Measurements from ENCODE around the gene WFS1.

DNA sequence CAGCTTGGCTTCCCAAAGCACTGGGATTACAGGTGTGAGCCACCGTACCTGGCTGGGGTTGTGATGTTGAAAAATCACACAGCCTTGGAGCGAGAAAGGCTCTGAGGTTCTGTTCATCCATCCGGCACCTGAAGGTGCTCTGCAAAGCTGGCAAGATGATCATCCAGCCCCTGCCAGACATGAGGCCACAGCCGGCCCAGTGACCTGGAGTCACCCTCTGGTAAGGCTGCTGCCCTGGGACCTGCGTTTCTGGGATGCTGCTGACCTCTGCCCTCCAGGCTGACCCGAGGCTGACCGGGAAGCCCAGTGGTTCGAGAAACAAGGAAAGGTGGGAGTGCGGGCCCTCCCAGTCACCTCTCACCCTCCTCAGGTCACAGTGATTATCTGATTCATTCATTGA, 13.5 kb upstream of the WFS1 start:
- no peak for TF ChIP-seq CTCF (IDR thresholded peaks at IDR 0.05 in 2 of 3, conservative IDR thresholded peaks at IDR 0.05 in 1 of 3; ENCODE audit: insufficient read depth in 2 of 3, low read depth in 1 of 3, low read length in 3 of 3)
- TF ChIP-seq ZBTB40 (IDR thresholded peaks at IDR 0.05): no peak
- no peak for TF ChIP-seq ZBTB40 (CRISPR knock-in tag; IDR thresholded peaks at IDR 0.05)
- TF ChIP-seq, protein P1, sequence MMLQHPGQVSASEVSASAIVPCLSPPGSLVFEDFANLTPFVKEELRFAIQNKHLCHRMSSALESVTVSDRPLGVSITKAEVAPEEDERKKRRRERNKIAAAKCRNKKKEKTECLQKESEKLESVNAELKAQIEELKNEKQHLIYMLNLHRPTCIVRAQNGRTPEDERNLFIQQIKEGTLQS (IDR thresholded peaks at IDR 0.05): no peak
- TF ChIP-seq, protein P1 (CRISPR knock-in tag; conservative IDR thresholded peaks at IDR 0.05): no peak

Measured in K562 (cell line).